KMS-11 (cell line): Measurements from ENCODE around the gene PTBP1.

ENCODE experiments used
- H2AFZ ChIP-seq: fragments of 200-600 bp; sonication (generic); 2 replicates; pipeline ENCODE4 v1.6.1; 2016; ENCODE audit warnings: antibody characterized with exemption, mixed run types, low read depth
- H3K27ac ChIP-seq: fragments of 200-600 bp; sonication (generic); 2 replicates; pipeline ENCODE4 v1.6.1; 2016; ENCODE audit warnings: mild to moderate bottlenecking, mixed run types
- H3K27me3 ChIP-seq: fragments of 200-600 bp; sonication (generic); 2 replicates; pipeline ENCODE4 v1.6.1; 2017; ENCODE audit warnings: mild to moderate bottlenecking, low read depth, mixed run types, moderate library complexity; ENCODE audit not compliant: insufficient read depth
- H3K36me3 ChIP-seq: fragments of 200-600 bp; sonication (generic); 2 replicates; pipeline ENCODE4 v1.6.1; 2017; ENCODE audit warnings: mild to moderate bottlenecking, mixed run types; ENCODE audit not compliant: insufficient read depth
- H3K4me1 ChIP-seq: fragments of 200-600 bp; sonication (generic); 2 replicates; pipeline ENCODE4 v1.6.1; 2016; ENCODE audit warnings: mild to moderate bottlenecking, low read depth, mixed run types; ENCODE audit not compliant: poor library complexity, severe bottlenecking
- H3K4me2 ChIP-seq: fragments of 200-600 bp; sonication (generic); 2 replicates; pipeline ENCODE4 v1.7.0; 2016; ENCODE audit warnings: mild to moderate bottlenecking, mixed run types
- H3K4me3 ChIP-seq: fragments of 200-600 bp; sonication (generic); IDR thresholded peaks from 2 replicates; pipeline ENCODE4 v1.6.1; 2017; ENCODE audit warnings: low read depth, low read length, mixed read lengths; ENCODE audit not compliant: insufficient read depth
- H3K79me2 ChIP-seq: fragments of 200-600 bp; sonication (generic); 2 replicates; pipeline ENCODE4 v1.6.1; 2016; ENCODE audit warnings: low read depth, mixed run types; ENCODE audit not compliant: insufficient read depth
- H3K9ac ChIP-seq: fragments of 200-600 bp; sonication (generic); 2 replicates; pipeline ENCODE4 v1.6.1; 2016; ENCODE audit warnings: mild to moderate bottlenecking, mixed run types
- H4K20me1 ChIP-seq: fragments of 200-600 bp; sonication (generic); 2 replicates; pipeline ENCODE4 v1.6.1; 2016; ENCODE audit warnings: mild to moderate bottlenecking, mixed run types; ENCODE audit not compliant: insufficient read depth
- TF ChIP-seq, protein P1 (sequence below): fragments of 200-600 bp; sonication (generic); conservative IDR thresholded peaks from 2 replicates; pipeline ENCODE4 v1.6.1; 2017; ENCODE audit warnings: low read depth, mild to moderate bottlenecking, antibody characterized with exemption, low read length, moderate library complexity, mixed read lengths

Gene PTBP1

DNA sequence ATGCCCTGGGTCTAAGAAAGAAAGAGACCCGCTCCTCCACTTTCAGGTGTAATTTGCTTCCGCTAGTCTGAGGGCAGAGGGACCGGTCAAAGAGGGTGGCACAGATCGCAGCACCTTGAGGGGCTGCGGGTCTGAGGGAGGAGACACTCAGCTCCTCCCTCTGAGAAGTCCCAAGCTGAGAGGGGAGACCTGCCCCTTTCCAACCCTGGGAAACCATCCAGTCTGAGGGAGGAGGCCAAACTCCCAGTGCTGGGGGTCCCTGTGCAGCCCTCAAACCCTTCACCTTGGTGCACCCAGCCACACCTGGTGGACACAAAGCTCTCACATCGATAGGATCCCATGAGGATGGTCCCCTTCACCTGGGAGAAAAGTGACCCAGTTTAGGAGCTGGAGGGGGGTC is 33.4 kb upstream of the PTBP1 start:
- H3K4me3 ChIP-seq: no peak overlapping the region
- H3K27me3 ChIP-seq: peaks cover 62% of the 10 kb centered on the region
- H3K36me3 ChIP-seq: no peaks in the 10 kb centered on the region
- H3K27ac ChIP-seq: no peak overlapping the region
- no peak overlapping the region for H3K4me2 ChIP-seq
- no peaks in the 10 kb centered on the region for H4K20me1 ChIP-seq
- H3K79me2 ChIP-seq: no peaks in the 10 kb centered on the region
- TF ChIP-seq, protein P1, sequence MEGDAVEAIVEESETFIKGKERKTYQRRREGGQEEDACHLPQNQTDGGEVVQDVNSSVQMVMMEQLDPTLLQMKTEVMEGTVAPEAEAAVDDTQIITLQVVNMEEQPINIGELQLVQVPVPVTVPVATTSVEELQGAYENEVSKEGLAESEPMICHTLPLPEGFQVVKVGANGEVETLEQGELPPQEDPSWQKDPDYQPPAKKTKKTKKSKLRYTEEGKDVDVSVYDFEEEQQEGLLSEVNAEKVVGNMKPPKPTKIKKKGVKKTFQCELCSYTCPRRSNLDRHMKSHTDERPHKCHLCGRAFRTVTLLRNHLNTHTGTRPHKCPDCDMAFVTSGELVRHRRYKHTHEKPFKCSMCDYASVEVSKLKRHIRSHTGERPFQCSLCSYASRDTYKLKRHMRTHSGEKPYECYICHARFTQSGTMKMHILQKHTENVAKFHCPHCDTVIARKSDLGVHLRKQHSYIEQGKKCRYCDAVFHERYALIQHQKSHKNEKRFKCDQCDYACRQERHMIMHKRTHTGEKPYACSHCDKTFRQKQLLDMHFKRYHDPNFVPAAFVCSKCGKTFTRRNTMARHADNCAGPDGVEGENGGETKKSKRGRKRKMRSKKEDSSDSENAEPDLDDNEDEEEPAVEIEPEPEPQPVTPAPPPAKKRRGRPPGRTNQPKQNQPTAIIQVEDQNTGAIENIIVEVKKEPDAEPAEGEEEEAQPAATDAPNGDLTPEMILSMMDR: no peak
- no peak overlapping the region for H2AFZ ChIP-seq
- H3K9ac ChIP-seq: no peak overlapping the region
- no peaks in the 10 kb centered on the region for H3K4me1 ChIP-seq

DNA sequence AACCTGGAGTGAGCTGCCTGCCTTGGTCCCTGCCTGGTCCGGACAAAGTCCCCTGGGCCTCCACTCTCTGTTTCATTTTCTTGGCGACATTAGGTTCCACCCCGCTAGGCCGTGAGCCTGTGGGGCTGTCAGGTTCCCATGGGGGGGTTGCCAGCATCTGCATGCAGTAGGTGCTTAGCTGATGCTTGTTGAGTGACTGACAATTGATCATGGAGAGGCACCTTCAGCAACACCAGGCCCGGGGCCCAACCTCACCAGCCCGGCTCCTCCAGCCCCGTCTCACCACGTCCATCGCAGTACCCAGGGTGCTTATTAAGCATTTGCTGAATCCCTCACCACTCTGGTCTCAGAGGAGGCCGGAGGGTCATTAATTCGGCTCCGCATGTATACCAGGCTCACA is 33.0 kb upstream of the PTBP1 start:
- no peak overlapping the region for H2AFZ ChIP-seq
- no peaks in the 10 kb centered on the region for H3K79me2 ChIP-seq
- H3K9ac ChIP-seq: no peak overlapping the region
- H3K4me2 ChIP-seq: no peak overlapping the region
- H3K36me3 ChIP-seq: no peaks in the 10 kb centered on the region
- H3K27me3 ChIP-seq: peaks cover 58% of the 10 kb centered on the region
- TF ChIP-seq, protein P1: no peak
- no peaks in the 10 kb centered on the region for H3K4me1 ChIP-seq
- no peak overlapping the region for H3K27ac ChIP-seq
- H3K4me3 ChIP-seq: no peak overlapping the region
- H4K20me1 ChIP-seq: no peaks in the 10 kb centered on the region

- H3K27ac ChIP-seq: no peak overlapping the region
- H3K79me2 ChIP-seq: no peaks in the 10 kb centered on the region
- H3K4me3 ChIP-seq: no peak overlapping the region
- no peak overlapping the region for H3K9ac ChIP-seq
- H3K27me3 ChIP-seq: peaks cover 49% of the 10 kb centered on the region
- peaks cover 1% of the 10 kb centered on the region for H3K4me1 ChIP-seq
- H3K4me2 ChIP-seq: no peak overlapping the region
- H4K20me1 ChIP-seq: no peaks in the 10 kb centered on the region
- TF ChIP-seq, protein P1: no peak
- no peak overlapping the region for H2AFZ ChIP-seq
- H3K36me3 ChIP-seq: no peaks in the 10 kb centered on the region
These were observed 32.0 kb upstream of the PTBP1 start for GRCh38 chr19:765179-765738.

GRCh38 chr19:768424-768823 is 28.8 kb upstream of the PTBP1 start:
- Histone ChIP-seq H3K9ac (no peak overlapping the region), H3K27me3 (peaks cover 37% of the 10 kb centered on the region), H3K4me2 (no peak overlapping the region), H3K79me2 (no peaks in the 10 kb centered on the region), H3K36me3 (no peaks in the 10 kb centered on the region), H3K4me1 (peaks cover 10% of the 10 kb centered on the region), H2AFZ (no peak overlapping the region), H3K27ac (no peak overlapping the region), H3K4me3 (no peak overlapping the region), H4K20me1 (no peaks in the 10 kb centered on the region)
- TF ChIP-seq, protein P1: no peak

DNA sequence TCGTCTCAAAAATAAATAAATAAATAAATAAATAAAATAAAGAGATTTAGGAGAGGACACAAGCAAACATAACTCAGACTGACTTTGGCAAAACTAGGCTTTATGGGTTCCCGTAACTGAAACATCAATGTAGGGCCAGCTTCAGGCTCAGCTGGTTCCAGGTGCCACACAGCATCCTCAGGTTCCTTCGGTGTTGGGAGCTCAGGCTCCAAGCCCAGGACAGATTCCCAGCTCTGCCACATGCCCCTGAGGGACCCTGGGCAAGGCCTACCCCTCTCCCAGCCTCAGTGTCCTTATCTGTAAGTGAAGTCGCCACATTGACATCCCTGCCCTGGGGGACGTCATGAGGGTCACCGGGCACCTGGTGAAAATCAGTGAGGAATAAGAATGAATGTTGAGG is 27.6 kb upstream of the PTBP1 start:
- no peak overlapping the region for H3K27ac ChIP-seq
- H2AFZ ChIP-seq: no peak overlapping the region
- H3K4me2 ChIP-seq: no peak overlapping the region
- peaks cover 33% of the 10 kb centered on the region for H3K27me3 ChIP-seq
- TF ChIP-seq, protein P1: no peak
- H4K20me1 ChIP-seq: no peaks in the 10 kb centered on the region
- peaks cover 10% of the 10 kb centered on the region for H3K4me1 ChIP-seq
- no peak overlapping the region for H3K4me3 ChIP-seq
- H3K9ac ChIP-seq: no peak overlapping the region
- H3K79me2 ChIP-seq: no peaks in the 10 kb centered on the region
- H3K36me3 ChIP-seq: no peaks in the 10 kb centered on the region
